Ascending aorta (tissue), 2 donors: Measurements from ENCODE around the gene MCCD1. TPM values are rescaled to one million over a fixed set of nuclear protein-coding genes. Genes with fewer than 3 reads are reported as not detected.

Experiments
- DNase-seq, 2 donors: peaks; one replicate each; pipeline ENCODE4 v3.0.0-alpha.2; 2019; ENCODE audit warnings: low spot score in 2 of 2
- H3K27ac ChIP-seq, 2 donors: fragments of 200-600 bp; sonication (generic); one replicate each; pipeline ENCODE4 v1.5.1; 2016 to 2017; ENCODE audit warnings: mild to moderate bottlenecking in 1 of 2
- H3K27me3 ChIP-seq: fragments of 200-600 bp; sonication (generic); one replicate; pipeline ENCODE4 v1.5.1; 2017
- H3K36me3 ChIP-seq, 2 donors: fragments of 200-600 bp; sonication (generic); one replicate each; pipeline ENCODE4 v1.5.1; 2016
- H3K4me1 ChIP-seq, 2 donors: fragments of 200-600 bp; sonication (generic); one replicate each; pipeline ENCODE4 v1.5.1; 2016 to 2017; ENCODE audit warnings: mild to moderate bottlenecking in 1 of 2
- H3K4me3 ChIP-seq, 2 donors: fragments of 200-600 bp; sonication (generic); one replicate each; pipeline ENCODE4 v1.5.1; 2016 to 2017; ENCODE audit warnings: mild to moderate bottlenecking in 1 of 2
- H3K9me3 ChIP-seq, 2 donors: fragments of 200-600 bp; sonication (generic); one replicate each; pipeline ENCODE4 v1.5.1; 2016
- CTCF ChIP-seq, 3 experiments: fragments of 200-600 bp in 2 of 3; fragments of 450-650 bp in 1 of 3; sonication (generic) in 2 of 3; IDR thresholded peaks; one replicate each; pipeline ENCODE4 v1.5.1; 2016 to 2019; ENCODE audit warnings: antibody characterized with exemption in 3 of 3, mild to moderate bottlenecking in 1 of 3, moderate library complexity in 1 of 3
- intact Hi-C: fragments of 100-400 bp; cut with DNase I; formaldehyde crosslinking; loops from one replicate; pipeline ENCODE4 v1.15.1; 2023
- total RNA-seq: library from RNA; depleted of rRNA; stranded (reverse); fragments of >200 nt; gene quantifications from one replicate; pipeline ENCODE4 v1.1.0, GENCODE V29; 2016

The MCCD1 gene
- total RNA-seq, 1 donor from 2014 or later: not detected

- DNase-seq: no peak
- no peak for TF ChIP-seq CTCF (IDR thresholded peaks at IDR 0.05)
- H3K4me1 ChIP-seq: peaks cover 0 to 12% of the 10 kb centered on the region in 2 donors
- H3K4me3 ChIP-seq: no peak overlapping the region
- intact Hi-C loops: no loop called here
- H3K27me3 ChIP-seq: no peaks in the 10 kb centered on the region
- H3K9me3 ChIP-seq: no peaks in the 10 kb centered on the region
- no peaks in the 10 kb centered on the region for H3K36me3 ChIP-seq
- H3K27ac ChIP-seq: no peak overlapping the region
Observed at GRCh38 chr6:31578184-31579118, 49.7 kb downstream of the MCCD1 start.

GRCh38 chr6:31579119-31579505 lies 50.4 kb downstream of the MCCD1 start:
- no peak for DNase-seq
- Histone ChIP-seq H3K27ac (no peak overlapping the region), H3K4me1 (peaks cover 0 to 12% of the 10 kb centered on the region in 2 donors), H3K36me3 (no peaks in the 10 kb centered on the region), H3K4me3 (no peak overlapping the region), H3K27me3 (no peaks in the 10 kb centered on the region), H3K9me3 (no peaks in the 10 kb centered on the region)
- intact Hi-C loops: no loop called here
- no peak for TF ChIP-seq CTCF (IDR thresholded peaks at IDR 0.05)

Other genes with a start within 250 kb of the MCCD1 start
- gene HLA-B, start 171.8 kb upstream of the MCCD1 start, total RNA-seq: 1,833 TPM
- 19.2 TPM for gene MICA, start 125.4 kb upstream of the MCCD1 start, total RNA-seq
- gene MICB, start 30.8 kb upstream of the MCCD1 start, total RNA-seq: 0.11 TPM
- 134 TPM for gene DDX39B, start 13.0 kb downstream of the MCCD1 start, total RNA-seq
- not detected for gene ATP6V1G2, start 17.6 kb downstream of the MCCD1 start, total RNA-seq
- gene NFKBIL1, start 18.6 kb downstream of the MCCD1 start, total RNA-seq: 71.5 TPM
- gene LTA, start 43.3 kb downstream of the MCCD1 start, total RNA-seq: not detected
- gene TNF, start 46.6 kb downstream of the MCCD1 start, total RNA-seq: 11.5 TPM
- not detected for gene LTB, start 53.5 kb downstream of the MCCD1 start, total RNA-seq
- 21.4 TPM for gene LST1, start 57.3 kb downstream of the MCCD1 start, total RNA-seq
- not detected for gene NCR3, start 64.0 kb downstream of the MCCD1 start, total RNA-seq
- gene AIF1, start 86.3 kb downstream of the MCCD1 start, total RNA-seq: 1.7 TPM
- 171 TPM for gene PRRC2A, start 91.8 kb downstream of the MCCD1 start, total RNA-seq
- gene BAG6, start 123.7 kb downstream of the MCCD1 start, total RNA-seq: 255 TPM
- not detected for gene APOM, start 126.9 kb downstream of the MCCD1 start, total RNA-seq
- gene C6orf47, start 131.8 kb downstream of the MCCD1 start, total RNA-seq: 20.9 TPM
- gene GPANK1, start 136.0 kb downstream of the MCCD1 start, total RNA-seq: 9.8 TPM
- 148 TPM for gene CSNK2B, start 137.1 kb downstream of the MCCD1 start, total RNA-seq
- gene LY6G5B, start 141.0 kb downstream of the MCCD1 start, total RNA-seq: 24.1 TPM
- gene LY6G5C, start 152.1 kb downstream of the MCCD1 start, total RNA-seq: 0.96 TPM
- gene ABHD16A, start 174.4 kb downstream of the MCCD1 start, total RNA-seq: 28.0 TPM
- gene LY6G6F, start 177.9 kb downstream of the MCCD1 start, total RNA-seq: not detected
- gene LY6G6D, start 186.4 kb downstream of the MCCD1 start, total RNA-seq: not detected
- gene LY6G6C, start 192.8 kb downstream of the MCCD1 start, total RNA-seq: not detected
- not detected for gene MPIG6B, start 194.4 kb downstream of the MCCD1 start, total RNA-seq
- 150 TPM for gene DDAH2, start 200.3 kb downstream of the MCCD1 start, total RNA-seq
- gene CLIC1, start 207.6 kb downstream of the MCCD1 start, total RNA-seq: 281 TPM
- 17.7 TPM for gene MSH5, start 211.0 kb downstream of the MCCD1 start, total RNA-seq
- gene SAPCD1, start 233.7 kb downstream of the MCCD1 start, total RNA-seq: not detected
- not detected for gene VWA7, start 248.4 kb downstream of the MCCD1 start, total RNA-seq